Measurements from ENCODE around the gene SGPL1.

Gene SGPL1

GRCh38 chr10:70781461-70782051, 34.2 kb upstream of the SGPL1 start:
- no peak for DNase-seq

GRCh38 chr10:70782086-70782745, 33.5 kb upstream of the SGPL1 start:
- peak; percentile 20 for DNase-seq

- DNase-seq: no peak
These were observed 32.7 kb upstream of the SGPL1 start for GRCh38 chr10:70782746-70783680.

GRCh38 chr10:70784016-70784415, 31.7 kb upstream of the SGPL1 start:
- DNase-seq: no peak

GRCh38 chr10:70784471-70784870, 31.3 kb upstream of the SGPL1 start:
- DNase-seq: peak; percentile 51

- no peak for DNase-seq
These were observed 30.6 kb upstream of the SGPL1 start, which contains the start of gene TBATA for GRCh38 chr10:70785190-70785589. Gene TBATA (minus strand): TSS chr10:70785377. CDS start chr10:70783379, 1,998 bp downstream.

- DNase-seq: peak; percentile 82
These were observed 28.8 kb upstream of the SGPL1 start for GRCh38 chr10:70786799-70787415.

- no peak for DNase-seq
These were observed 24.2 kb upstream of the SGPL1 start for GRCh38 chr10:70791386-70792039.

- no peak for DNase-seq
These were observed 20.1 kb upstream of the SGPL1 start for GRCh38 chr10:70795613-70796012.

GRCh38 chr10:70797840-70798239, 17.9 kb upstream of the SGPL1 start:
- no peak for DNase-seq

- DNase-seq: peak; percentile 25
These were observed 16.6 kb upstream of the SGPL1 start for GRCh38 chr10:70799124-70799523.

- DNase-seq: no peak
These were observed 13.9 kb upstream of the SGPL1 start for GRCh38 chr10:70801854-70802253.

GRCh38 chr10:70803775-70804420, 11.8 kb upstream of the SGPL1 start:
- no peak for DNase-seq

GRCh38 chr10:70804421-70804808, 11.3 kb upstream of the SGPL1 start:
- peak; percentile 50 for DNase-seq

GRCh38 chr10:70805619-70806215, 10.0 kb upstream of the SGPL1 start:
- DNase-seq: no peak

GRCh38 chr10:70806841-70807240, 8.9 kb upstream of the SGPL1 start:
- no peak for DNase-seq

- DNase-seq: peak; percentile 43
These were observed 8.2 kb upstream of the SGPL1 start for GRCh38 chr10:70807556-70807955.

- peak; percentile 23 for DNase-seq
These were observed 6.6 kb upstream of the SGPL1 start for GRCh38 chr10:70809011-70809611.

GRCh38 chr10:70809726-70810125, 6.0 kb upstream of the SGPL1 start:
- DNase-seq: peak; percentile 57

- no peak for DNase-seq
These were observed 4.8 kb upstream of the SGPL1 start for GRCh38 chr10:70810967-70811366.

- DNase-seq: no peak
These were observed 3.9 kb upstream of the SGPL1 start for GRCh38 chr10:70811881-70812280.
